ENCODE measurements around the gene ELOVL7.
"Not testable (repeated sequence)": the region's sequence is repeated elsewhere in the genome, so short reads cannot be mapped to it uniquely, and the experiment has no call there.

ELOVL7 gene

GRCh38 chr5:60727033-60727679 is 116.9 kb downstream of the ELOVL7 start:
- no peak for TF ChIP-seq CTCF (IDR thresholded peaks at IDR 0.05; ENCODE audit: insufficient read depth, missing control alignments)
- no peak for DNase-seq (ENCODE audit: insufficient read length, low spot score)
- no peak for FAIRE-seq

GRCh38 chr5:60724126-60724525 is 119.9 kb downstream of the ELOVL7 start:
- FAIRE-seq (no peak), DNase-seq (ENCODE audit: insufficient read length, low spot score) (no peak)
- TF ChIP-seq CTCF (IDR thresholded peaks at IDR 0.05; ENCODE audit: insufficient read depth, missing control alignments) = no peak

- DNase-seq (ENCODE audit: insufficient read length, low spot score) (no peak), FAIRE-seq (no peak)
- no peak for TF ChIP-seq CTCF (IDR thresholded peaks at IDR 0.05; ENCODE audit: insufficient read depth, missing control alignments)
Observed at GRCh38 chr5:60722416-60722815, 121.7 kb downstream of the ELOVL7 start.

GRCh38 chr5:60719329-60719728 is 124.7 kb downstream of the ELOVL7 start:
- TF ChIP-seq CTCF (IDR thresholded peaks at IDR 0.05; ENCODE audit: insufficient read depth, missing control alignments) = no peak
- DNase-seq (ENCODE audit: insufficient read length, low spot score) (no peak), FAIRE-seq (no peak)

GRCh38 chr5:60718166-60718892 is 125.7 kb downstream of the ELOVL7 start:
- DNase-seq (ENCODE audit: insufficient read length, low spot score) (no peak), FAIRE-seq (no peak)
- TF ChIP-seq CTCF (IDR thresholded peaks at IDR 0.05; ENCODE audit: insufficient read depth, missing control alignments) = no peak

GRCh38 chr5:60715201-60715928 is 128.7 kb downstream of the ELOVL7 start:
- FAIRE-seq; DNase-seq (ENCODE audit: insufficient read length, low spot score): not testable (repeated sequence)

GRCh38 chr5:60712950-60713349 is 131.1 kb downstream of the ELOVL7 start:
- no peak for FAIRE-seq
- TF ChIP-seq CTCF (IDR thresholded peaks at IDR 0.05; ENCODE audit: insufficient read depth, missing control alignments) = no peak
- no peak for DNase-seq (ENCODE audit: insufficient read length, low spot score)

- DNase-seq (ENCODE audit: insufficient read length, low spot score); FAIRE-seq: not testable (repeated sequence)
Observed at GRCh38 chr5:60711892-60712291, 132.2 kb downstream of the ELOVL7 start.
